AG09319 (cell line): ENCODE results near the gene CDYL.

Experiments
- DNase-seq: peaks from one replicate; pipeline ENCODE4 v3.0.0-alpha.2; 2010; ENCODE audit warnings: low read depth; ENCODE audit errors: extremely low read depth
- TF ChIP-seq, protein P1 (sequence below): IDR thresholded peaks from 2 replicates; pipeline ENCODE4 v1.5.1; 2011; ENCODE audit warnings: low read depth, mild to moderate bottlenecking, inconsistent platforms, low read length, moderate library complexity

Gene CDYL

DNA sequence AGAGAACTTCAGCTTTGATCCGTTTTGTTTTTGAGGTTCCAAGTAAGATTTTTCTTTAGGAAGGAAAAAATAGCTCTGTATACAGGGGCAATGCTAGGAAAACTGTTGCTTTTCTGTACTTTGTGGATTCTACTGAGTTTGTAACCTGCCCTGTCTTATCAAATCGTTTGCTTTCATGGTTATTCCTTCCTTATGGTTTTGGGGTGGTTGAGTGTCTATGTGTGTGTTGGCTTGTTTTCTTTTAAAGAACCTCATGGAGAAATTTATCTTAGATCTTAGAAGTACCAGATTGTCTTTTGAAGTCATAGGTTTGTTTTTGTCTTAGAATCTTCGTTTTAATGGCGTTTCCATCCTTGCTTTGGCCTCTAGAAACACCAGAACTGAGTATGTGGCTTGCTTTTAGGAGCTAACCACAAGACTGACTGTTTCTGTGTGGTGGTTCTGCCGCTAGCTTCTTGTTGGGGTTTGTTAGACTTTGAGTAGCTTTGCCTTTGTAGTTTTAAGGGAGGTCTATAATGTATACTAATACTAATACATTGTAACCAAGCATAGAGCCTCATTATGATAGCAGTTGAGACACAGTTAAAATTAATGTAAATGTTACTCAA, 140.9 kb downstream of the CDYL start:
- DNase-seq = no peak
- TF ChIP-seq, protein P1, sequence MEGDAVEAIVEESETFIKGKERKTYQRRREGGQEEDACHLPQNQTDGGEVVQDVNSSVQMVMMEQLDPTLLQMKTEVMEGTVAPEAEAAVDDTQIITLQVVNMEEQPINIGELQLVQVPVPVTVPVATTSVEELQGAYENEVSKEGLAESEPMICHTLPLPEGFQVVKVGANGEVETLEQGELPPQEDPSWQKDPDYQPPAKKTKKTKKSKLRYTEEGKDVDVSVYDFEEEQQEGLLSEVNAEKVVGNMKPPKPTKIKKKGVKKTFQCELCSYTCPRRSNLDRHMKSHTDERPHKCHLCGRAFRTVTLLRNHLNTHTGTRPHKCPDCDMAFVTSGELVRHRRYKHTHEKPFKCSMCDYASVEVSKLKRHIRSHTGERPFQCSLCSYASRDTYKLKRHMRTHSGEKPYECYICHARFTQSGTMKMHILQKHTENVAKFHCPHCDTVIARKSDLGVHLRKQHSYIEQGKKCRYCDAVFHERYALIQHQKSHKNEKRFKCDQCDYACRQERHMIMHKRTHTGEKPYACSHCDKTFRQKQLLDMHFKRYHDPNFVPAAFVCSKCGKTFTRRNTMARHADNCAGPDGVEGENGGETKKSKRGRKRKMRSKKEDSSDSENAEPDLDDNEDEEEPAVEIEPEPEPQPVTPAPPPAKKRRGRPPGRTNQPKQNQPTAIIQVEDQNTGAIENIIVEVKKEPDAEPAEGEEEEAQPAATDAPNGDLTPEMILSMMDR = no peak

DNA sequence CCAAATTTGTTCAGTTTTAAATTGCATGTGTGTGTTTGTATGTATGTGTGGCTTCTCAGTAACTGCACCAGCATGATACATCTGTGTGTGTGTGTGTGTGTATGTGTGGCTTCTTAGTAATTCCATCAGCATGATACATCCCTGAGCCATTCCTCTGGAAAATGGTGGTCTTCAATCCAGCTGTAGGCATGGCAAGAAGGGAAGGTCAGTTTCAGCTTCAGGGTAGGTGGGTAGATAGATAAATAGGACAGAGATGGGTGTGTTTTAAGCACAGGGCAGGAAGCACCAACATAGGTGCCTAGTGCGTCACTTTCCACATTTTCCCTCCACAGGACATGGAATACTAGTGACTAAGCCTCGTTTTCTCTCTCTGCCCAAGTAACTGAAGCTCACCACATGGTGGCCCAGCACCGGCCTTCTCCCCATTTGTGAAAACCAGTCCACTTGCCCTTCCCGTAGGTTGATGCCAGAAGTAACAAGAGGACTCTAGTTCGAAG, 144.8 kb downstream of the CDYL start:
- no peak for DNase-seq
- TF ChIP-seq, protein P1 = no peak

GRCh38 chr6:4922488-4923037, 146.4 kb downstream of the CDYL start:
- TF ChIP-seq, protein P1 = no peak
- DNase-seq = no peak

DNA sequence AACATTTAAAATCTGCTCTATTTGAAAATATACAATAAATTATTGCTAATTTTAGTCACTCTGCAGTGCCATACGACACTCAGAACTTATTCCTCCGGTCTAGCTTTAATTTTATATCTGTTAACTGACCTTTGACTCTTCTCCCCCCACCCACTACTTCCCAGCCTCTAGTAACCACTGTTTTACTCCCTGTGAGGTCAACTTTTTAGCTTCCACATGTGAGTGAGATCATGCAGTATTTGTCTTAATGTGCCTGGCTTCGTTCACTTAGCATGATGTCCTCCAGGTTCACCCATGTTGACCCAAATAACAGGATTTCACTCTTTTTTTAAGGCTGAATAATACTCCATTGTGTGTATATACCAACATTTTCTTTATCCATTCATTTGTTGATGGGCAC, 146.9 kb downstream of the CDYL start:
- no peak for DNase-seq
- TF ChIP-seq, protein P1 = no peak

- no peak for DNase-seq
- TF ChIP-seq, protein P1 = no peak
Observed at GRCh38 chr6:4924661-4925271, 148.6 kb downstream of the CDYL start.

- DNase-seq = no peak
- TF ChIP-seq, protein P1 = no peak
Observed at GRCh38 chr6:4925580-4925979, 149.4 kb downstream of the CDYL start.

GRCh38 chr6:4928426-4928825, 152.2 kb downstream of the CDYL start:
- no peak for DNase-seq
- TF ChIP-seq, protein P1 = no peak
